ENCODE measurements around the gene TLE4. TPM values are rescaled to one million over a fixed set of nuclear protein-coding genes. Genes with fewer than 3 reads are reported as not detected.

The TLE4 gene
- total and polyA plus RNA-seq, 10 of the 15 experiments (the other 5 are each of a cell fraction or from before 2014, with no cell fraction given), result 5.3 to 53.3 (median 23.3) TPM

DNA sequence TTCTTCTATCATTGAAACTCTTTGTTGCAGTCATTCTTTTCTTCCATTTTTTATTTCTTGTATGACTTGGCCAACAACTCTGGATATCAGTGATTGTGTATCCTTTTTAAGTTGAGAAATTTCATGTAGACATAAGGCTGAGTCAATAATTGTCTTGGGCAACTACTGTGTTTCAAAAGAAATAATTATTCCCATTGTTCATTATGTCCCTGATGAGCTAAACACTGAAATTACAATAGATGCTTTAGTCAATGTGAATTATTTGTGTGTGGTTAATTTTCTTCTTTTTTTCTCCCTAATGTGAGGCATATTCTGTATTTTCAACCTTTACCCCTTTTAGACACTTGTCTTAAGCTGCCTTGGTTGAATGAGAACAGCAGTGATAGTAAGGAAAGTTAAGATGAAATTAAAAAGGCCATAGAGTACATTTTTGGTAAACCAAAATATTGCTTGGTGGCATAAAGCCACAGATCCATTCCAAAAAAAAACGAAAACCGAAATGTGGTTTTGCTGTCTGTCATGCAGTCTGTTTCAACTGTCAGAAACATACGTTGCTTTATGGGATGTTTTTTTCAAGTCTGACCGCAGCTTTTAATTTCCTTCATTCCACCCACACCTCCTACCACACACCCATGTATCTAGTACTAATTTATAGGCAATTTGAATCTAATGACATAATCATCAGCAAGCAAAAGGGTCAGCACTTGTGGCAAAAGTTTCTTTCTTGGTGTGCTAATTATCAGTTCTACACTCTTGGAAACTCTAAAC lies 21.1 kb downstream of the TLE4 start (continued):
- TF ChIP-seq EZH2 (IDR thresholded peaks at IDR 0.05; ENCODE audit: borderline replicate concordance, control insufficient read depth, low read depth, low read length), result no peak
- TF ChIP-seq SP1 (IDR thresholded peaks at IDR 0.05; ENCODE audit: low read depth, low read length), result no peak
- TF ChIP-seq BMI1 (IDR thresholded peaks at IDR 0.05; ENCODE audit: borderline replicate concordance), result peak; percentile 60; the same call in 1 of the 2 replicates
- TF ChIP-seq ZNF384 (IDR thresholded peaks at IDR 0.05; ENCODE audit: borderline replicate concordance, low read depth, low read length), result peak; percentile 41; the same call in 1 of the 2 replicates
- no peak for TF ChIP-seq RELA (IDR thresholded peaks at IDR 0.05; ENCODE audit: borderline replicate concordance, partially characterized antibody)
- TF ChIP-seq CREM (IDR thresholded peaks at IDR 0.05; ENCODE audit: low read depth), result 0 out of 2 replicates have a peak, but pooled peaks have one; percentile 18
- TF ChIP-seq HCFC1 (IDR thresholded peaks at IDR 0.05; ENCODE audit: low read length), result no peak
- TF ChIP-seq, protein P1, sequence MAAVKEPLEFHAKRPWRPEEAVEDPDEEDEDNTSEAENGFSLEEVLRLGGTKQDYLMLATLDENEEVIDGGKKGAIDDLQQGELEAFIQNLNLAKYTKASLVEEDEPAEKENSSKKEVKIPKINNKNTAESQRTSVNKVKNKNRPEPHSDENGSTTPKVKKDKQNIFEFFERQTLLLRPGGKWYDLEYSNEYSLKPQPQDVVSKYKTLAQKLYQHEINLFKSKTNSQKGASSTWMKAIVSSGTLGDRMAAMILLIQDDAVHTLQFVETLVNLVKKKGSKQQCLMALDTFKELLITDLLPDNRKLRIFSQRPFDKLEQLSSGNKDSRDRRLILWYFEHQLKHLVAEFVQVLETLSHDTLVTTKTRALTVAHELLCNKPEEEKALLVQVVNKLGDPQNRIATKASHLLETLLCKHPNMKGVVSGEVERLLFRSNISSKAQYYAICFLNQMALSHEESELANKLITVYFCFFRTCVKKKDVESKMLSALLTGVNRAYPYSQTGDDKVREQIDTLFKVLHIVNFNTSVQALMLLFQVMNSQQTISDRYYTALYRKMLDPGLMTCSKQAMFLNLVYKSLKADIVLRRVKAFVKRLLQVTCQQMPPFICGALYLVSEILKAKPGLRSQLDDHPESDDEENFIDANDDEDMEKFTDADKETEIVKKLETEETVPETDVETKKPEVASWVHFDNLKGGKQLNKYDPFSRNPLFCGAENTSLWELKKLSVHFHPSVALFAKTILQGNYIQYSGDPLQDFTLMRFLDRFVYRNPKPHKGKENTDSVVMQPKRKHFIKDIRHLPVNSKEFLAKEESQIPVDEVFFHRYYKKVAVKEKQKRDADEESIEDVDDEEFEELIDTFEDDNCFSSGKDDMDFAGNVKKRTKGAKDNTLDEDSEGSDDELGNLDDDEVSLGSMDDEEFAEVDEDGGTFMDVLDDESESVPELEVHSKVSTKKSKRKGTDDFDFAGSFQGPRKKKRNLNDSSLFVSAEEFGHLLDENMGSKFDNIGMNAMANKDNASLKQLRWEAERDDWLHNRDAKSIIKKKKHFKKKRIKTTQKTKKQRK (IDR thresholded peaks at IDR 0.05; ENCODE audit: low read depth, low read length), result no peak
- TF ChIP-seq ETV6 (conservative IDR thresholded peaks at IDR 0.05 in 1 of 2, IDR thresholded peaks at IDR 0.05 in 1 of 2; ENCODE audit: borderline replicate concordance in 1 of 2, low read depth in 1 of 2), result peak in 1 of 2 experiments; percentile 16; a peak in 1 of 4 replicates
- TF ChIP-seq CEBPB (IDR thresholded peaks at IDR 0.05; ENCODE audit: borderline replicate concordance in 1 of 2, low read depth in 2 of 2, low read length in 2 of 2), result no peak
- no peak for TF ChIP-seq CBX5 (IDR thresholded peaks at IDR 0.05; ENCODE audit: low read depth)
- TF ChIP-seq RAD51 (IDR thresholded peaks at IDR 0.05), result no peak
- no peak for TF ChIP-seq YBX1 (IDR thresholded peaks at IDR 0.05)
- TF ChIP-seq, protein P2, sequence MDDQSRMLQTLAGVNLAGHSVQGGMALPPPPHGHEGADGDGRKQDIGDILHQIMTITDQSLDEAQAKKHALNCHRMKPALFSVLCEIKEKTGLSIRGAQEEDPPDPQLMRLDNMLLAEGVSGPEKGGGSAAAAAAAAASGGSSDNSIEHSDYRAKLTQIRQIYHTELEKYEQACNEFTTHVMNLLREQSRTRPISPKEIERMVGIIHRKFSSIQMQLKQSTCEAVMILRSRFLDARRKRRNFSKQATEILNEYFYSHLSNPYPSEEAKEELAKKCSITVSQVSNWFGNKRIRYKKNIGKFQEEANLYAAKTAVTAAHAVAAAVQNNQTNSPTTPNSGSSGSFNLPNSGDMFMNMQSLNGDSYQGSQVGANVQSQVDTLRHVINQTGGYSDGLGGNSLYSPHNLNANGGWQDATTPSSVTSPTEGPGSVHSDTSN (IDR thresholded peaks at IDR 0.05; ENCODE audit: insufficient replicate concordance, low read depth, low read length), result no peak
- no peak for TF ChIP-seq NR2C1 (IDR thresholded peaks at IDR 0.05)
- no peak for TF ChIP-seq GATAD2B (conservative IDR thresholded peaks at IDR 0.05; ENCODE audit: low read depth)
- no peak for TF ChIP-seq NFXL1 (IDR thresholded peaks at IDR 0.05; ENCODE audit: borderline replicate concordance)
- TF ChIP-seq POLR2AphosphoS2 (IDR thresholded peaks at IDR 0.05; ENCODE audit: low read depth, low read length), result no peak
- TF ChIP-seq CBFB (IDR thresholded peaks at IDR 0.05; ENCODE audit: low read depth), result peak; percentile 77; the same call in 1 of the 2 replicates
- no peak for TF ChIP-seq TCF3 (IDR thresholded peaks at IDR 0.05; ENCODE audit: borderline replicate concordance, insufficient read depth, low read depth, low read length)
- TF ChIP-seq EGR1 (IDR thresholded peaks at IDR 0.05; ENCODE audit: borderline replicate concordance in 1 of 2, low read depth in 2 of 2, low read length in 2 of 2), result 0 out of 3 replicates have a peak, but pooled peaks of 1 of the 2 experiments have one; percentile 11
- no peak for TF ChIP-seq SIN3A (IDR thresholded peaks at IDR 0.05; ENCODE audit: low read depth, low read length)
- TF ChIP-seq IRF4 (IDR thresholded peaks at IDR 0.05; ENCODE audit: low read depth, low read length), result no peak
